ENCODE measurements around the gene ZCCHC14.

DNA sequence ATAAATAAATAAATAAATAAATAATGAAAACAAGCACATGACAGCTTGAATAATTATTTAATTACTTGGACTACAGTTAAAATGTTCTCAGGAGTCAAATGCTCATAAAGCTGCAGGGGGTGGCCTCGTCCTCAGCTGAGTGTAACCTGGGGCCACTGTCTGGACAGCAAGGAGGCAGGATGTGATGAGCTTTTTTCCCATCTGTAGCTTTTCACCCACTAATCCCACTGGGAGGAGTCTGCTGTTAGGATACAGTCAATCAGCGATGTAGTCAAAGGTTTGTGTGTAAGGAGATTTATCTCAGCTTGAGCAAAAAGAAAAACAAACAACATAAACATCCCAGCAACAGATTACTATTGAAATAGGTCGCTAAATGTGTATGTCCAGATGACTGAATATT, 22.5 kb downstream of the ZCCHC14 start:
- TF ChIP-seq, protein P1, sequence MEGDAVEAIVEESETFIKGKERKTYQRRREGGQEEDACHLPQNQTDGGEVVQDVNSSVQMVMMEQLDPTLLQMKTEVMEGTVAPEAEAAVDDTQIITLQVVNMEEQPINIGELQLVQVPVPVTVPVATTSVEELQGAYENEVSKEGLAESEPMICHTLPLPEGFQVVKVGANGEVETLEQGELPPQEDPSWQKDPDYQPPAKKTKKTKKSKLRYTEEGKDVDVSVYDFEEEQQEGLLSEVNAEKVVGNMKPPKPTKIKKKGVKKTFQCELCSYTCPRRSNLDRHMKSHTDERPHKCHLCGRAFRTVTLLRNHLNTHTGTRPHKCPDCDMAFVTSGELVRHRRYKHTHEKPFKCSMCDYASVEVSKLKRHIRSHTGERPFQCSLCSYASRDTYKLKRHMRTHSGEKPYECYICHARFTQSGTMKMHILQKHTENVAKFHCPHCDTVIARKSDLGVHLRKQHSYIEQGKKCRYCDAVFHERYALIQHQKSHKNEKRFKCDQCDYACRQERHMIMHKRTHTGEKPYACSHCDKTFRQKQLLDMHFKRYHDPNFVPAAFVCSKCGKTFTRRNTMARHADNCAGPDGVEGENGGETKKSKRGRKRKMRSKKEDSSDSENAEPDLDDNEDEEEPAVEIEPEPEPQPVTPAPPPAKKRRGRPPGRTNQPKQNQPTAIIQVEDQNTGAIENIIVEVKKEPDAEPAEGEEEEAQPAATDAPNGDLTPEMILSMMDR (IDR thresholded peaks at IDR 0.05; ENCODE audit: low read depth, low read length, poor library complexity, severe bottlenecking), result no peak
- no peak for TF ChIP-seq EZH2phosphoT487 (IDR thresholded peaks at IDR 0.05; ENCODE audit: borderline replicate concordance, low read length)

All from DOHH2 (cell line).